Activated naive CD8-positive, alpha-beta T cell treated with anti-CD3 and anti-CD28 coated beads for 36 hours (primary cell): ENCODE data around the gene TCF7L2. TPM values are rescaled to one million over a fixed set of nuclear protein-coding genes. Genes with fewer than 3 reads are reported as not detected.
A peak's percentile ranks its signal among the peaks of the same experiment; 100 is the strongest.

Experiments used
- DNase-seq: peaks from one replicate; pipeline ENCODE4 v3.0.0; 2021
- H3K27ac Mint-ChIP-seq: one replicate; pipeline ENCODE4 v1.8.0; 2022; ENCODE audit warnings: mild to moderate bottlenecking, moderate library complexity, mixed read lengths
- H3K27me3 Mint-ChIP-seq: one replicate; pipeline ENCODE4 v1.8.0; 2022; ENCODE audit warnings: mild to moderate bottlenecking, mixed read lengths
- H3K36me3 Mint-ChIP-seq: one replicate; pipeline ENCODE4 v1.8.0; 2021; ENCODE audit warnings: mild to moderate bottlenecking, mixed read lengths
- H3K4me1 Mint-ChIP-seq: one replicate; pipeline ENCODE4 v1.8.0; 2021; ENCODE audit warnings: mixed read lengths
- H3K4me3 Mint-ChIP-seq: one replicate; pipeline ENCODE4 v1.8.0; 2022; ENCODE audit warnings: mild to moderate bottlenecking, moderate library complexity, mixed read lengths
- H3K9me3 Mint-ChIP-seq: one replicate; pipeline ENCODE4 v1.8.0; 2022; ENCODE audit warnings: mixed read lengths
- total RNA-seq, 2 experiments: library from RNA; stranded (reverse); gene quantifications; one replicate each; pipeline ENCODE4 v1.2.3, GENCODE V29; 2021

The TCF7L2 gene
- total RNA-seq, 2 experiments from 2014 or later, result 1.1 to 1.5 TPM

- Mint-ChIP-seq H3K27ac (no peak overlapping the region), H3K27me3 (no peaks in the 10 kb centered on the region), H3K36me3 (no peaks in the 10 kb centered on the region), H3K4me1 (no peaks in the 10 kb centered on the region), H3K4me3 (no peak overlapping the region), H3K9me3 (no peaks in the 10 kb centered on the region)
- no peak for DNase-seq
These were observed 130.2 kb downstream of the TCF7L2 start for GRCh38 chr10:113080061-113080924.

- no peaks in the 10 kb centered on the region for H3K27me3 Mint-ChIP-seq
- no peaks in the 10 kb centered on the region for H3K36me3 Mint-ChIP-seq
- no peaks in the 10 kb centered on the region for H3K4me1 Mint-ChIP-seq
- H3K9me3 Mint-ChIP-seq, result no peaks in the 10 kb centered on the region
- DNase-seq, result no peak
- H3K4me3 Mint-ChIP-seq, result no peak overlapping the region
- no peak overlapping the region for H3K27ac Mint-ChIP-seq
These were observed 130.8 kb downstream of the TCF7L2 start for GRCh38 chr10:113080925-113081229.

- H3K36me3 Mint-ChIP-seq, result no peaks in the 10 kb centered on the region
- H3K4me1 Mint-ChIP-seq, result no peaks in the 10 kb centered on the region
- no peaks in the 10 kb centered on the region for H3K27me3 Mint-ChIP-seq
- no peak overlapping the region for H3K27ac Mint-ChIP-seq
- no peak overlapping the region for H3K4me3 Mint-ChIP-seq
- H3K9me3 Mint-ChIP-seq, result no peaks in the 10 kb centered on the region
- DNase-seq, result no peak
These were observed 134.0 kb downstream of the TCF7L2 start for GRCh38 chr10:113084031-113084430.

- Mint-ChIP-seq H3K4me1 (no peaks in the 10 kb centered on the region), H3K9me3 (no peaks in the 10 kb centered on the region), H3K36me3 (no peaks in the 10 kb centered on the region), H3K27me3 (no peaks in the 10 kb centered on the region), H3K27ac (no peak overlapping the region), H3K4me3 (no peak overlapping the region)
- DNase-seq, result no peak
These were observed 135.7 kb downstream of the TCF7L2 start for GRCh38 chr10:113085776-113086175.

GRCh38 chr10:113086282-113086681 is 136.2 kb downstream of the TCF7L2 start:
- Mint-ChIP-seq H3K4me1 (no peaks in the 10 kb centered on the region), H3K27me3 (no peaks in the 10 kb centered on the region), H3K36me3 (no peaks in the 10 kb centered on the region), H3K4me3 (no peak overlapping the region), H3K27ac (no peak overlapping the region), H3K9me3 (no peaks in the 10 kb centered on the region)
- DNase-seq, result no peak

- Mint-ChIP-seq H3K9me3 (no peaks in the 10 kb centered on the region), H3K4me3 (no peak overlapping the region), H3K36me3 (peaks cover 7% of the 10 kb centered on the region), H3K27ac (no peak overlapping the region), H3K4me1 (no peaks in the 10 kb centered on the region), H3K27me3 (no peaks in the 10 kb centered on the region)
- no peak for DNase-seq
These were observed 137.3 kb downstream of the TCF7L2 start for GRCh38 chr10:113087165-113088029.

- no peak overlapping the region for H3K4me3 Mint-ChIP-seq
- H3K27me3 Mint-ChIP-seq, result no peaks in the 10 kb centered on the region
- no peak for DNase-seq
- H3K36me3 Mint-ChIP-seq, result peaks cover 9% of the 10 kb centered on the region
- peaks cover 2% of the 10 kb centered on the region for H3K9me3 Mint-ChIP-seq
- H3K27ac Mint-ChIP-seq, result no peak overlapping the region
- H3K4me1 Mint-ChIP-seq, result peaks cover 2% of the 10 kb centered on the region
These were observed 138.1 kb downstream of the TCF7L2 start for GRCh38 chr10:113088194-113088593.

GRCh38 chr10:113089551-113089950 is 139.5 kb downstream of the TCF7L2 start:
- Mint-ChIP-seq H3K4me1 (peaks cover 16% of the 10 kb centered on the region), H3K27me3 (no peaks in the 10 kb centered on the region), H3K9me3 (peaks cover 13% of the 10 kb centered on the region), H3K36me3 (peaks cover 23% of the 10 kb centered on the region), H3K4me3 (no peak overlapping the region), H3K27ac (no peak overlapping the region)
- no peak for DNase-seq

- Mint-ChIP-seq H3K9me3 (peaks cover 13% of the 10 kb centered on the region), H3K36me3 (peaks cover 35% of the 10 kb centered on the region), H3K4me3 (no peak overlapping the region), H3K4me1 (peaks cover 32% of the 10 kb centered on the region), H3K27me3 (no peaks in the 10 kb centered on the region), H3K27ac (no peak overlapping the region)
- no peak for DNase-seq
These were observed 141.9 kb downstream of the TCF7L2 start for GRCh38 chr10:113091920-113092319.

GRCh38 chr10:113093188-113094113 is 143.4 kb downstream of the TCF7L2 start:
- Mint-ChIP-seq H3K27me3 (no peaks in the 10 kb centered on the region), H3K4me3 (peak overlapping the region; percentile 23), H3K27ac (peak overlapping the region; percentile 85), H3K36me3 (peaks cover 35% of the 10 kb centered on the region), H3K9me3 (peaks cover 13% of the 10 kb centered on the region), H3K4me1 (peaks cover 35% of the 10 kb centered on the region)
- no peak for DNase-seq

- Mint-ChIP-seq H3K36me3 (peaks cover 35% of the 10 kb centered on the region), H3K9me3 (peaks cover 13% of the 10 kb centered on the region), H3K4me3 (peak overlapping the region; percentile 23), H3K27ac (peak overlapping the region; percentile 85), H3K27me3 (no peaks in the 10 kb centered on the region), H3K4me1 (peaks cover 35% of the 10 kb centered on the region)
- DNase-seq, result no peak
These were observed 144.1 kb downstream of the TCF7L2 start for GRCh38 chr10:113094114-113094486.

GRCh38 chr10:113095419-113096127 is 145.5 kb downstream of the TCF7L2 start:
- Mint-ChIP-seq H3K4me3 (no peak overlapping the region), H3K4me1 (peaks cover 35% of the 10 kb centered on the region)

GRCh38 chr10:113096128-113096996 is 146.3 kb downstream of the TCF7L2 start:
- Mint-ChIP-seq H3K36me3 (peaks cover 35% of the 10 kb centered on the region), H3K27me3 (no peaks in the 10 kb centered on the region), H3K27ac (peak overlapping the region; percentile 10), H3K9me3 (peaks cover 13% of the 10 kb centered on the region), H3K4me3 (no peak overlapping the region), H3K4me1 (peaks cover 35% of the 10 kb centered on the region)
- no peak for DNase-seq

More at GRCh38 chr10:113095419-113096127, 145.5 kb downstream of the TCF7L2 start:
- Mint-ChIP-seq H3K27me3 (no peaks in the 10 kb centered on the region), H3K36me3 (peaks cover 35% of the 10 kb centered on the region), H3K27ac (no peak overlapping the region), H3K9me3 (peaks cover 13% of the 10 kb centered on the region)
- DNase-seq, result no peak
